ENCODE results near the gene NANOS1.

NANOS1 gene

GRCh38 chr10:118995739-118996138 lies 33.8 kb upstream of the NANOS1 start:
- H3K27ac ChIP-seq, result no peak overlapping the region
- ChIA-PET POLR2A (ENCODE audit: low non-redundant PET) (no interaction called here), CTCF (interaction anchor here (0.6 kb wide), 1 partner anchor 15 kb away, joined by 3 read pairs; no protein-coding TSS in a partner anchor)
- DNase-seq (ENCODE audit: low spot score), result no peak
- no peak for TF ChIP-seq CTCF (conservative IDR thresholded peaks at IDR 0.05; ENCODE audit: low read depth)

GRCh38 chr10:118997379-118997778 lies 32.1 kb upstream of the NANOS1 start:
- CTCF ChIA-PET, result no interaction called here
- no peak overlapping the region for H3K27ac ChIP-seq
- POLR2A ChIA-PET (ENCODE audit: low non-redundant PET), result no interaction called here
- TF ChIP-seq CTCF (conservative IDR thresholded peaks at IDR 0.05; ENCODE audit: low read depth), result no peak
- no peak for DNase-seq (ENCODE audit: low spot score)

GRCh38 chr10:118998183-118998582 lies 31.3 kb upstream of the NANOS1 start:
- no peak for DNase-seq (ENCODE audit: low spot score)
- TF ChIP-seq CTCF (conservative IDR thresholded peaks at IDR 0.05; ENCODE audit: low read depth), result no peak
- CTCF ChIA-PET, result no interaction called here
- no peak overlapping the region for H3K27ac ChIP-seq
- POLR2A ChIA-PET (ENCODE audit: low non-redundant PET), result no interaction called here

GRCh38 chr10:119001717-119002500 lies 27.6 kb upstream of the NANOS1 start:
- H3K27ac ChIP-seq, result peak overlapping the region; percentile 79; the same call in 1 of the 2 replicates
- no peak for TF ChIP-seq CTCF (conservative IDR thresholded peaks at IDR 0.05; ENCODE audit: low read depth)
- POLR2A ChIA-PET (ENCODE audit: low non-redundant PET), result interaction anchor here (0.7 kb wide), 1 partner anchor 9 kb away, joined by 6 read pairs; no protein-coding TSS in a partner anchor
- no peak for DNase-seq (ENCODE audit: low spot score)
- CTCF ChIA-PET, result interaction anchor here (0.6 to 0.7 kb wide), 2 partner anchors 15 to 22 kb away, joined by 3 read pairs; no protein-coding TSS in a partner anchor

- ChIA-PET POLR2A (ENCODE audit: low non-redundant PET) (interaction anchor here (0.5 kb wide), 1 partner anchor 163 kb away, joined by 3 read pairs; no protein-coding TSS in a partner anchor), CTCF (interaction anchor here (1.0 kb wide), 1 partner anchor 21 kb away, joined by 3 read pairs; no protein-coding TSS in a partner anchor)
- peak overlapping the region; percentile 78 for H3K27ac ChIP-seq
- no peak for TF ChIP-seq CTCF (conservative IDR thresholded peaks at IDR 0.05; ENCODE audit: low read depth)
- DNase-seq (ENCODE audit: low spot score), result peak; percentile 52
Measured at GRCh38 chr10:119003572-119004289, 25.8 kb upstream of the NANOS1 start.

GRCh38 chr10:119005362-119006043 lies 24.0 kb upstream of the NANOS1 start:
- TF ChIP-seq CTCF (conservative IDR thresholded peaks at IDR 0.05; ENCODE audit: low read depth), result no peak
- H3K27ac ChIP-seq, result peak overlapping the region; percentile 94
- ChIA-PET CTCF (interaction anchor here (0.6 to 1.1 kb wide), 3 partner anchors 18 to 193 kb away, joined by 3 to 4 read pairs (median 3); no protein-coding TSS in a partner anchor), POLR2A (ENCODE audit: low non-redundant PET) (no interaction called here)
- DNase-seq (ENCODE audit: low spot score), result peak; percentile 84

All from RWPE1 (cell line).